C4-2B (cell line): Measurements from ENCODE around the gene MLX.

ENCODE experiments used
- ZFX ChIP-seq: fragments of 450-650 bp; IDR thresholded peaks from 2 replicates; pipeline ENCODE4 v1.6.1; 2017
- TF ChIP-seq, protein P1 (sequence below): fragments of 450-650 bp; conservative IDR thresholded peaks from 2 replicates; pipeline ENCODE4 v1.5.1; 2017; ENCODE audit warnings: mild to moderate bottlenecking

DNA sequence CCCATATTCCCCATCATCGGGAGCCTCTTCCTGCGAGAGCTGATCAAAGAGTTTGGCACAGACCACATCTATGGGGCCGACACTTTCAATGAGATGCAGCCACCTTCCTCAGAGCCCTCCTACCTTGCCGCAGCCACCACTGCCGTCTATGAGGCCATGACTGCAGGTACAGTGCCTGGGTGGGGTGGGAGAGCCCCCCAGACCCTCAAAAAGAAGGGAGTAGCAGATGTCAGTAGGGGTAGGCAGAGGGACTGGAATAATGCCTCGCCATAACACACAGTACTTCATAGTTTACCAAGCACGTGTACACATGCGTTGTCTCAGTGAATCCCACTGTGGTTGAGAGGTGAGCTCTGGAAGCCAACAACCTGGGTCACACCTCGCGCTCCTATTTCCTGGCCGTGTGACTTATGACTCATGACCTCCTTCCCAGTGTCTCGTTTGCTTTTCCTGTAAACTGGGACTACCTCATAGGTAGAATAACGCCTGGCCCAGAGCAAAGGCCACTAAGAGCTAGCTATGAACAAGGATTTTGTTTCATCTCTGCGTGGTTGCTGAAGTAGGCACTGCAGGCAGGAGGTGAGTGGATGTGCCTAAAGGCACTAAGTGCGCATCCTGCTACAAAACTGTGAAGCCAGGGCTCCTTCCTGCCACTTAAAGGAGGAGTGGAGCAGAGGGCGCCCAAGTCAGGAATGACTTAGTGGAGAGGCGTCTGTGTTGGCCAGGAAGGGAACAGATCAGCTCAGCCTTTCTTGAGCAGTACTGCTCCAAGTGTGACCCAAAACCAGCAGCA lies 25.7 kb upstream of the MLX start:
- TF ChIP-seq, protein P1, sequence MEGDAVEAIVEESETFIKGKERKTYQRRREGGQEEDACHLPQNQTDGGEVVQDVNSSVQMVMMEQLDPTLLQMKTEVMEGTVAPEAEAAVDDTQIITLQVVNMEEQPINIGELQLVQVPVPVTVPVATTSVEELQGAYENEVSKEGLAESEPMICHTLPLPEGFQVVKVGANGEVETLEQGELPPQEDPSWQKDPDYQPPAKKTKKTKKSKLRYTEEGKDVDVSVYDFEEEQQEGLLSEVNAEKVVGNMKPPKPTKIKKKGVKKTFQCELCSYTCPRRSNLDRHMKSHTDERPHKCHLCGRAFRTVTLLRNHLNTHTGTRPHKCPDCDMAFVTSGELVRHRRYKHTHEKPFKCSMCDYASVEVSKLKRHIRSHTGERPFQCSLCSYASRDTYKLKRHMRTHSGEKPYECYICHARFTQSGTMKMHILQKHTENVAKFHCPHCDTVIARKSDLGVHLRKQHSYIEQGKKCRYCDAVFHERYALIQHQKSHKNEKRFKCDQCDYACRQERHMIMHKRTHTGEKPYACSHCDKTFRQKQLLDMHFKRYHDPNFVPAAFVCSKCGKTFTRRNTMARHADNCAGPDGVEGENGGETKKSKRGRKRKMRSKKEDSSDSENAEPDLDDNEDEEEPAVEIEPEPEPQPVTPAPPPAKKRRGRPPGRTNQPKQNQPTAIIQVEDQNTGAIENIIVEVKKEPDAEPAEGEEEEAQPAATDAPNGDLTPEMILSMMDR, result no peak
- TF ChIP-seq ZFX, result no peak
